HS-5 (cell line): ENCODE data around the gene BCDIN3D.
"Not testable (repeated sequence)": the region's sequence is repeated elsewhere in the genome, so short reads cannot be mapped to it uniquely, and the experiment has no call there.

Experiments used
- DNase-seq: peaks from one replicate; pipeline ENCODE4 v3.0.0-alpha.2; 2012; ENCODE audit warnings: low read depth

The BCDIN3D gene

DNA sequence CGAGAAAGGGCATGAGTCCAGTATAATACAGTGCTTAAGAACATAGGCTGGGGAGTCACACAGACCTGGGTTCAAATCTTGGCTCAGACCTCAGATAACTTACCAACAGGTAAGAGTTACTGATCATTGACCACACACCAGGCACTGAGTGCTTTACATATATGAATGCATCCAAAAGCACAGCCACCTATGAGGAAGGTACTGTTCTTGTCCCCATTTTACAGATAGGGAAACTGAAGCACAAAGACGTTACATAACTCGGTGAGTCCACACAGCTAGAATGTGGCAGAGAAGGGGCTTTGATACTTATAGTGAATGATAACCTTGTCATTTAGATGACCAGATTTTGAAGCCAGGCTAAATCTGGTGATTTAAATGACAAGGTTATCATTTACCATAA is 33.2 kb upstream of the BCDIN3D start:
- no peak for DNase-seq

GRCh38 chr12:49875115-49875720 is 32.3 kb upstream of the BCDIN3D start:
- no peak for DNase-seq

DNA sequence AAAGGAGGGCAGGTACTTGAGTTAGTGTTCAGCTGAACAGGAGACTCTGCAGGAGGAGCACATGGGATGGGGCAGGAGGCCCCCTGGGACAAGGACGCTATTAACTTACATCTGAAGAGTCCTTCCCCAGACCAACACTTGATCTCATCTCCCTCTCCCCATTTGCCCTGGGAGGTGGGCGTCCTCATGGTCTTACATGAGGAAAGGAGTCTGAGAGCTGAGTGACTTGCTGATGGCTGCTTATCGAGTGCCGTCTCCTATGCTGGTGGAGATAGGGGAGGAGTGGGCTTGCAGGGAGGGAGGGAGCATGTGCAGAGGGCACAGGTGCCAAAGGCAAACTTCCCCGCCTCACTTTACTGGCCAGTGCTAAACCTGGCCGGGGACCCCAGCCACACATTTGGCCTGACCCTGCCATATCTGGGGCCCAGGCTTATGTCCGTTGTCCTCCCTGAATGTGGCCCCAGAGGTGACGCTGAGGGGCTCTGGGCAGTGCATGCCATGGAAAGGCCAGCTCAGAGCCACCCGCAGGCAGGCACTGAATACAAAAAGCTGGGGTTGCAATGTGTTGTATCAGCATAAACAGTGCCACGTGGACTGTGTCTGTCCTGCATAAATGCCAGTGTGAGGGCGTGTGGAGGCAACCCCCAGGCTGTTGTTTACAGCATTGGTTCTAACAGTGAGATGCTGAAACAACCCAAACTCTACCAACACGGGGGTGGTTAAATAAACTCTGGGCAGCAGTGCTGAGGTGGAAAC is 31.4 kb upstream of the BCDIN3D start:
- no peak for DNase-seq

DNA sequence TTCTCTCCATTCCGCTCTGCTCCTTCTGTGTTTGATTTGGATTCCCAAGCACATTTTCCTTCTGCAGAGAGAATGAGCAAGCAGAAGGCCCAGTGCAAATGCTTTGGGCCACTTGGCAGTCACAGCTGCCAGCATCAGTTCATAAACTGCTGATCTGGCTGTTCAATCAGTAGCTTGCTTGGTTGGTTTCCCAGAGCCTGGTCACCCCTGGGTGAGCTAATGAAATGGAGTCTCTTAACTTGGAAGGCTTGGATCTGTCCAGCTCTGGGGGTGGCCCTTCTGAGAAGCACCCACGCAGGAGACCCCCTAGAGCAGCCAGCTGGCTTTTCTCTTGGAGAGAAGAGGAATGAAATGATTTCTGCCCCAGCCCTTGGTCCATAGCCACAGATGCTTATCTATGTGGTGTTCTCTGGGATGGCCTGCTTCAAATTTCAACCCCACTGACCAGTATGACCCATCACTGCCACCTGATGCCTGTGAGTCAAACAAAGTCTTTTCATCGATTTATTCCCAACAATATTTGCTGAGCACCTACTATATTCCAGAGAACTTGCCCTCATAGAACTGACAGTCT is 30.5 kb upstream of the BCDIN3D start:
- DNase-seq = no peak

GRCh38 chr12:49872781-49873181 is 29.9 kb upstream of the BCDIN3D start:
- no peak for DNase-seq

DNA sequence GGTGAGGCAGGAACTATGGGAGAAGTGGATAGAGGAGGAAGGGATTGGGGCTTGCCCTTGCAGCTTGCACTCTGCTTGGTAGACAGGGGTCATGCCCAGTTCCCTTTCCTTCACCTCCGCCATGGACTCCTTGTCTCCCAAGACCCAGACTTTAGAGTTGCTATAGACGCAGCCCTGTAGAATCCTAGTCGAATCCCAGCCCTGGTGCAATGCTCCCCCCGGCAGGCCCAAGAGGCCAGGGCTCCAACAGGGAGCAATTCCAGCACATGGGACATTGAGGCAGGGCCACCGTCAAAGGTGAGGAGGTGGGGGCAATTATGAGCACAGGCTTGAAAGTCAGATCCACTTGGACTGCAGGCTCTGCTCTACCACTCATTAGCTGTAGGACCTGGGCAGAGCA is 29.5 kb upstream of the BCDIN3D start:
- DNase-seq = no peak

GRCh38 chr12:49871811-49872251 is 28.9 kb upstream of the BCDIN3D start:
- DNase-seq = not testable (repeated sequence)

DNA sequence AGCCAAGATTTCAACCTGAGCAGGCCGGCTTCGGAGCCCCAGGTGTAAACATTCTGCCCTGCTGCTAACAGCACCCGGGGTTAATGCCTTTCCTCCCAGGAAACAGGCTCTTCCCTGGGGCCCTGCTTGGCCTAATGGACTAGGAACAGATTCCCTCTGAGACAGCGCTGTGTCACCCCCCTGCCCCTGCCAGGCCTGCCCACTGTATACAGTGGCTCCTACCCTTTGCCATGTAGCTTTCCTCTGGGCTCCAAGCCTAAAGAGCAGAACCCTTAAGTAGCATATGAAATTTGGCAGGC is 28.3 kb upstream of the BCDIN3D start:
- no peak for DNase-seq

GRCh38 chr12:49870501-49871262 is 27.8 kb upstream of the BCDIN3D start:
- no peak for DNase-seq

DNA sequence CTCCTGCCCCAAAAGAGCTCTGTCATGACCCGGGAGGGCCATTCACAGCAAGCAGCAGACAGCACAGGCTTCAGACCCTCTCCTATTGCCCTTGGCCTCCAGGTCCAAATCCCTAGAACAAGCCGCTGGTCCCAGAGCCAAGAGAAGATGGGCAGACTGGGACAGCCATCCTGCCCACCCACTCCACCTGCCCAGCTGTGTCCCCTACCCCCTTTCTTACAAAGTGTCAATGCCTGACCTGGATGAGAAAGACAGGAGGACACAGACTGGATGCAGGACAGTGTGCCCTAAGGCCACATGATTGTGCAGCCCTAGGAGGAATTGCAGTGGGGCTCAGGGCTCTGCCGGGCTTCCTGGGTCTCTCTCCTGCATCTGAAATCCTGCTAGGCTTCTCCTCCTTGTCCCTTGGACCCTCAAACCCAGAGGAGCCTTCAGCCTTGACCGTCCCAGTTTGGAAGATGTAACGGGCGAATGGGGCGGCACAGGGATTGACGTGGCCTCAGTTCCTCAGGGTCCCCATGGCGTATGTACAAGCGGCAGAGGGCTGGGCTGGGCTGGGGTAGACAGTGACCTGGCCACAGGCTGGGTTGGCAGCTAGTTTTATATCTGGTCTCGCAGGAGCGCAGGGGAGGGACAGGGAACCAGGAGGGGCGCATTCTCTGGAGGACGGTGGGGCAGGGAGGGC is 27.1 kb upstream of the BCDIN3D start:
- no peak for DNase-seq

DNA sequence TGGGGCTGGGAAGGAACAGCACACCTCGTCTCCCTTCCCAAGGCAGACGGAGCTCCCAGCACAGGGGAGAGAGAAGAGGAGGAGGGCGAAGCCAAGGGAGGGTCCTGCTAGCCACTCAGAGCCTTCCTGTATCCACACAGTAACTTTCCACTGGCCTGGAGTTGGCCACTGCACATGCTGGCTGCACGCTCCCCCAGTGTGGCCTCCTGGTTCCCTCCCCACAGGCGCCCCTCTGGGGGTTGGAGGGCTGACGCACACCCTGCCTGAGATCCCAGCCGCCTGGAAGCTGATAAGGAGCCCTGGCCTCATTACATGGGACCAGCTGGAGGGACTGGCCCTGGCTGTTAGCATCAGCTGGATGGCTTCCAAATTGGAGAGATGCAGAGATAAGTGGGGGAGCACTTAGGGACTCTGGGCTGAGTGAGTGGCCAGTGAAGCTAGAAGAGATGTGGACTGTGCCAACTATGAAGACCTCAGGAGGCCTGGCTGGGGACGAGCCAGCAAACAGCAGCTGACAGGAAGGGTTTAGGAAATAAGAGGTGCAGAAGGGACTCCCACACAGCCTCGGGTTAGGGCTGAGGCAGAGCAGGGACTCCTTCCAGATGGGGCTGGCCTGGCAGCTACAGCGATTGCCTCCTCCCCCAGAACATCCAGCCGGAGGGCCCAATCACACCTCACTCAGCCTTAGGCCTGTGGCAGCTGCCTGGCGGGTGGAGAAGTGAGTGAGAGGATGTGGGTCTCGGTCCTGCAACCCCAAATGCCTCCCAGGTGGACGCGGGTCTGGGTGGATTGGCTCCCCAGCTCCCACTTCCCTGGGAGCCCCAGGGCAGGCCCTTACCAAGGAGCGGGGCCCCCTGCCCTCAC is 26.3 kb upstream of the BCDIN3D start:
- DNase-seq = peak; percentile 26

DNA sequence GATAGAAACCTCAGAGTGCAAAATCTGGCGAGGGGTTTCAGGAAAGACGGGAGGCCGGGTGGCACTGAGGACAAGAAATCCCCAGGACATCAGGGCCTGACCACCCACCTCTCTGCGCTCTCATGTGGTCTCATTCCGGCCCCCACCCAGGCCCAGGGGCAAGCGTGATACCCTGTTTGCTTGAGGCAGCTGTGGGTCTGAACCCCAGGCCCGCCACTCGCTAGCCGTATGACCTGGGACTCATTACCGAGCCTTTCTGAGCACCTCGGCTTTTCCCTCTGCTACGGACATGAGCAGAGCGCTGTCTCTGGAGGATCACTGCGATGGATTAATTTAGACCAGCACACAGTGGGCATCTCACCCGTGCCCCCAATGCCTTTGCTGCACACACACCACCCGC is 25.5 kb upstream of the BCDIN3D start:
- DNase-seq = no peak

- DNase-seq = no peak
Measured at GRCh38 chr12:49867570-49868341, 24.9 kb upstream of the BCDIN3D start.

- peak; percentile 9 for DNase-seq
Measured at GRCh38 chr12:49866859-49867569, 24.1 kb upstream of the BCDIN3D start.

DNA sequence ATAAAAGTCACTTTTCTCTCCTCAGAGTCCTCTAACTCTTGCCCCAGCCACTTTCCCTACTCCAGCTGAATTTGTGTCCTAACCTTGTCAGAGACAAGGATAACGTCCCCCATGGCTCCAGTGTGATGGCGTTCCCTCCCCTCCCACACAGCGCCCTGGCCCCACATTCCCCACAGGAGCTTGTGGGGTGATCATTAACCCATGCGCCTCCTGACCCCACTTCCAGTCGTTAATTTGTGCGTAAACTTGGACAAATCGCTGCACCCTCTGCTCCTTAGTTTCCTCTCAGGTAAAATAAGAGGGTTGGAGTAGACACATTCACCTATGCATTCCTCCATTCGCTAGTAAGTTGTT is 22.9 kb upstream of the BCDIN3D start:
- no peak for DNase-seq

DNA sequence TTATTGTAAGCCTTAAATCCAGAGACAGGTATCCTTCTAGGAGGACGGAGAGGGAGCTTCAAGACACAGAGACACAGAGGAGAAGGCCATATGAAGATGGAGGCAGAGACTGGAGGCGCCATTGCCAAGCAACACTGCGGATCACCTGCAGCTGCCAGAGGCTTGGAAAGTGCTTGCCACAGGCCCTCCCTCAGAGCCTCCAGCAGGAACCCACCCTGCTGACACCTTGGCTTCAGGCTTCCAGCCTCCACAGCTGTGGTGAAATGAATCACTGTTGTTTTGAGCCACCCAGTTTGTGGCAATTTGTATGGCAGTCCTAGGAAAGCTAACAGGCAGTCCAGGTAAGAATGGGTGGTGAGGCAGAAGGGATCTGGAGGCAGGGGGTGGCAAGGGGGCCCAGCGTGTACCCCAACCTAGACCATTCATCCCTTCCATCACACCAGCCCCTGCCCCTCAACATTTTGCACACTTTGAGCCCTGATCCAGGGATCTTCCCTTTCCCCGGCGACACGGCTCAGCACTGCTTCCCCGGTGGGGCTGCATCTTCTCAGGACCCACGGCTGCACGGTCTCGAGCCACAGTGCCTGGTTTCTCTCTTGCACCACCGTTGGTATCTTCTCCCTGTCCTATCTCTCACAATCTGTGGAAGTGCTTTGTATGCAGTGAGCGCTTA is 22.3 kb upstream of the BCDIN3D start:
- DNase-seq = no peak

DNA sequence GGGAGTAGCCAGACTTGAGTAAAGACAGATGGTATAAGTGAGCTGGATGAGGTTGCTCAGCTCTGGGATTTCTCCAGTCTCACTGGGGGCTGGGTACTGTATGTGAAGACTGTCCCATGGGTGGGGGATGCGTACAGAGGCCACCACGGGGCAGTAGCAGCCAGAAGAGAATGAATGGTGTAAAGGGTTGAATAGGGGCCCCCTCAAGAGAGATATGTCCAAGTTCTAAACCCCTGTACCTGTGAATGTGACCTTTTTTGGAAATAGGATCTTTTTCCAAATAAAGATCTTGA is 21.8 kb upstream of the BCDIN3D start:
- DNase-seq = no peak

GRCh38 chr12:49863946-49864797 is 21.3 kb upstream of the BCDIN3D start:
- no peak for DNase-seq

DNA sequence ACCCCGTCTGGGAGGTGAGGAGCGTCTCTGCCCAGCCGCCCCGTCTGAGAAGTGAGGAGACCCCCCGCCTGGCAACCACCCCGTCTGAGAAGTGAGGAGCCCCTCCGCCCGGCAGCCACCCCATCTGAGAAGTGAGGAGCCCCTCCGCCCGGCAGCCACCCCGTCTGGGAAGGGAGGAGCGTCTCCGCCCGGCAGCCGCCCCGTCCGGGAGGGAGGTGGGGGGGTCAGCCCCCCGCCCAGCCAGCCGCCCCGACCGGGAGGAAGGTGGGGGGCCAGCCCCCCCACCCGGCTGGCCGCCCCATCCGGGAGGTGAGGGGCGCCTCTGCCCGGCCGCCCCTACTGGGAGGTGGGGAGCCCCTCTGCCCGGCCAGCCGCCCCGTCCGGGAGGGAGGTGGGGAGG is 18.0 kb upstream of the BCDIN3D start:
- DNase-seq = not testable (repeated sequence)
